Activated CD8-positive, alpha-beta T cell treated with anti-CD3 and anti-CD28 coated beads for 36 hours (primary cell): ENCODE measurements around the gene CSRNP3. TPM values are rescaled to one million over a fixed set of nuclear protein-coding genes. Genes with fewer than 3 reads are reported as not detected.

Experiments used
- ATAC-seq: fragments of 200-7000 bp; cut with Tn5 transposase; one replicate; pipeline ENCODE4 v1.10.0; 2021; ENCODE audit warnings: mild to moderate bottlenecking, moderate library complexity
- CTCF ChIA-PET: fragments of 350-600 bp; sonication (Branson Sonifier 250); formaldehyde crosslinking; loops from one replicate; lab custom pipeline; 2021; ENCODE audit warnings: antibody characterized with exemption; lab: Charles Lee
- POLR2A ChIA-PET: fragments of 350-600 bp; sonication (Branson Sonifier 250); formaldehyde crosslinking; loops from one replicate; lab custom pipeline; 2021; ENCODE audit warnings: antibody characterized with exemption; lab: Charles Lee
- DNase-seq: peaks from one replicate; pipeline ENCODE4 v3.0.0-alpha.2; 2020
- H3K27ac Mint-ChIP-seq: one replicate; pipeline ENCODE4 v1.8.0; 2021; ENCODE audit warnings: mild to moderate bottlenecking, mixed read lengths
- H3K27me3 Mint-ChIP-seq: one replicate; pipeline ENCODE4 v1.8.0; 2021; ENCODE audit warnings: mixed read lengths
- H3K36me3 Mint-ChIP-seq: one replicate; pipeline ENCODE4 v1.8.0; 2021; ENCODE audit warnings: low read depth, mixed read lengths
- H3K4me1 Mint-ChIP-seq: one replicate; pipeline ENCODE4 v1.8.0; 2021; ENCODE audit warnings: low read depth, mixed read lengths
- H3K4me3 Mint-ChIP-seq: one replicate; pipeline ENCODE4 v1.8.0; 2021; ENCODE audit warnings: mild to moderate bottlenecking, moderate library complexity, mixed read lengths
- H3K9me3 Mint-ChIP-seq: one replicate; pipeline ENCODE4 v1.8.0; 2021; ENCODE audit warnings: mixed read lengths
- CTCF ChIP-seq: fragments of 200-600 bp; IDR thresholded peaks from one replicate; pipeline ENCODE4 v1.8.0; 2022; ENCODE audit warnings: antibody characterized with exemption, mild to moderate bottlenecking
- intact Hi-C: fragments of 100-400 bp; cut with micrococcal nuclease; formaldehyde crosslinking; loops from one replicate; pipeline ENCODE4 v1.10.0; 2022
- total RNA-seq, 2 experiments: library from RNA; stranded (reverse); gene quantifications; one replicate each; pipeline ENCODE4 v1.2.3, GENCODE V29; 2021

Gene CSRNP3
- total RNA-seq, 2 experiments from 2014 or later = not detected

GRCh38 chr2:165636959-165637358 lies 167.5 kb downstream of the CSRNP3 start:
- no peak for TF ChIP-seq CTCF
- intact Hi-C loops = no loop called here
- POLR2A ChIA-PET = no interaction called here
- CTCF ChIA-PET = no interaction called here
- no peaks in the 10 kb centered on the region for H3K36me3 Mint-ChIP-seq
- no peak overlapping the region for H3K4me3 Mint-ChIP-seq
- no peaks in the 10 kb centered on the region for H3K9me3 Mint-ChIP-seq
- ATAC-seq = no peak
- no peaks in the 10 kb centered on the region for H3K27me3 Mint-ChIP-seq
- no peak for DNase-seq
- H3K4me1 Mint-ChIP-seq = no peaks in the 10 kb centered on the region
- no peak overlapping the region for H3K27ac Mint-ChIP-seq

- CTCF ChIA-PET = no interaction called here
- ATAC-seq (no peak), DNase-seq (no peak)
- no peak for TF ChIP-seq CTCF
- no peak overlapping the region for H3K27ac Mint-ChIP-seq
- no peaks in the 10 kb centered on the region for H3K4me1 Mint-ChIP-seq
- no peaks in the 10 kb centered on the region for H3K36me3 Mint-ChIP-seq
- POLR2A ChIA-PET = no interaction called here
- H3K27me3 Mint-ChIP-seq = no peaks in the 10 kb centered on the region
- H3K4me3 Mint-ChIP-seq = no peak overlapping the region
- H3K9me3 Mint-ChIP-seq = no peaks in the 10 kb centered on the region
- intact Hi-C loops = no loop called here
Observed at GRCh38 chr2:165637396-165637795, 167.9 kb downstream of the CSRNP3 start.

- intact Hi-C loops = no loop called here
- no peak overlapping the region for H3K4me3 Mint-ChIP-seq
- peaks cover 1% of the 10 kb centered on the region for H3K27me3 Mint-ChIP-seq
- no peaks in the 10 kb centered on the region for H3K9me3 Mint-ChIP-seq
- no peak for TF ChIP-seq CTCF
- ChIA-PET POLR2A (no interaction called here), CTCF (no interaction called here)
- no peak overlapping the region for H3K27ac Mint-ChIP-seq
- no peak for DNase-seq
- H3K36me3 Mint-ChIP-seq = no peaks in the 10 kb centered on the region
- H3K4me1 Mint-ChIP-seq = no peaks in the 10 kb centered on the region
- ATAC-seq = no peak
Observed at GRCh38 chr2:165639504-165639903, 170.0 kb downstream of the CSRNP3 start.

- no peak for TF ChIP-seq CTCF
- POLR2A ChIA-PET = no interaction called here
- Mint-ChIP-seq H3K36me3 (no peaks in the 10 kb centered on the region), H3K4me3 (no peak overlapping the region), H3K27me3 (peaks cover 1% of the 10 kb centered on the region), H3K4me1 (no peaks in the 10 kb centered on the region), H3K27ac (no peak overlapping the region), H3K9me3 (no peaks in the 10 kb centered on the region)
- intact Hi-C loops = no loop called here
- CTCF ChIA-PET = no interaction called here
- DNase-seq = no peak
- no peak for ATAC-seq
Observed at GRCh38 chr2:165640247-165640929, 170.9 kb downstream of the CSRNP3 start.

- Mint-ChIP-seq H3K27me3 (peaks cover 9% of the 10 kb centered on the region), H3K4me3 (no peak overlapping the region), H3K4me1 (no peaks in the 10 kb centered on the region), H3K27ac (no peak overlapping the region), H3K36me3 (no peaks in the 10 kb centered on the region), H3K9me3 (no peaks in the 10 kb centered on the region)
- intact Hi-C loops = no loop called here
- ATAC-seq = no peak
- DNase-seq = no peak
- POLR2A ChIA-PET = no interaction called here
- CTCF ChIA-PET = no interaction called here
- TF ChIP-seq CTCF = no peak
Observed at GRCh38 chr2:165645930-165646831, 176.7 kb downstream of the CSRNP3 start.
